Trophoblast cell (in vitro differentiated cells and primary cell): ENCODE data around the gene VRK3.

Source experiments
- DNase-seq, 2 donors: peaks; one replicate each; pipeline ENCODE4 v3.0.0-alpha.2; 2016
- H2AFZ ChIP-seq: 2 replicates; pipeline ENCODE4 v1.6.1; 2013; ENCODE audit warnings: low read length, moderate library complexity, mild to moderate bottlenecking; ENCODE audit not compliant: insufficient read depth, poor library complexity
- H2AK5ac ChIP-seq: 2 replicates; pipeline ENCODE4 v1.6.1; 2013; ENCODE audit warnings: mild to moderate bottlenecking, low read length
- H2BK120ac ChIP-seq: 2 replicates; pipeline ENCODE4 v1.6.1; 2013; ENCODE audit warnings: low read length, mild to moderate bottlenecking, moderate library complexity; ENCODE audit not compliant: insufficient read depth, poor library complexity
- H2BK12ac ChIP-seq: 2 replicates; pipeline ENCODE4 v1.6.1; 2013; ENCODE audit warnings: mild to moderate bottlenecking, low read length, moderate library complexity
- H2BK5ac ChIP-seq: 2 replicates; pipeline ENCODE4 v1.6.1; 2013; ENCODE audit warnings: low read length, low read depth, moderate library complexity, mild to moderate bottlenecking; ENCODE audit not compliant: poor library complexity
- H3K14ac ChIP-seq: 2 replicates; pipeline ENCODE4 v1.6.1; 2013; ENCODE audit warnings: mild to moderate bottlenecking, low read length
- H3K18ac ChIP-seq: 2 replicates; pipeline ENCODE4 v1.6.1; 2013; ENCODE audit warnings: mild to moderate bottlenecking, low read length
- H3K23ac ChIP-seq: 2 replicates; pipeline ENCODE4 v1.6.1; 2013; ENCODE audit warnings: low read length
- H3K27ac ChIP-seq: 2 replicates; pipeline ENCODE4 v1.5.1; 2013; ENCODE audit warnings: low read depth, mild to moderate bottlenecking, inconsistent platforms, low read length, moderate library complexity
- H3K27me3 ChIP-seq: 2 replicates; pipeline ENCODE4 v1.6.1; 2013; ENCODE audit warnings: inconsistent platforms, mild to moderate bottlenecking, low read length, moderate library complexity; ENCODE audit not compliant: insufficient read depth
- H3K36me3 ChIP-seq, 2 experiments: 1 replicate in 1 of 2; 2 replicates in 1 of 2; pipeline ENCODE4 v1.6.1; 2013; ENCODE audit warnings: low read length in 2 of 2, mild to moderate bottlenecking in 2 of 2, moderate library complexity in 1 of 2; ENCODE audit not compliant: insufficient read depth in 2 of 2, control insufficient read depth in 1 of 2
- H3K4ac ChIP-seq: 2 replicates; pipeline ENCODE4 v1.6.1; 2013; ENCODE audit warnings: low read depth, mild to moderate bottlenecking, low read length, moderate library complexity
- H3K4me1 ChIP-seq, 2 experiments: 1 replicate in 1 of 2; 2 replicates in 1 of 2; pipeline ENCODE4 v1.6.1; 2013; ENCODE audit warnings: low read length in 2 of 2, mild to moderate bottlenecking in 2 of 2, moderate library complexity in 1 of 2; ENCODE audit not compliant: insufficient read depth in 2 of 2, control insufficient read depth in 1 of 2
- H3K4me2 ChIP-seq: 2 replicates; pipeline ENCODE4 v1.6.1; 2013; ENCODE audit warnings: inconsistent platforms, mild to moderate bottlenecking, low read length, moderate library complexity
- H3K4me3 ChIP-seq: 2 replicates; pipeline ENCODE4 v1.5.1; 2013; ENCODE audit warnings: mild to moderate bottlenecking, low read depth, low read length, inconsistent platforms
- H3K79me1 ChIP-seq: one replicate; pipeline ENCODE4 v1.6.1; 2013; ENCODE audit warnings: low read length
- H3K79me2 ChIP-seq: 2 replicates; pipeline ENCODE4 v1.6.1; 2013; ENCODE audit warnings: low read length, mild to moderate bottlenecking; ENCODE audit not compliant: control insufficient read depth, insufficient read depth, poor library complexity
- H3K9ac ChIP-seq: 2 replicates; pipeline ENCODE4 v1.6.1; 2013; ENCODE audit warnings: mild to moderate bottlenecking, low read length
- H3K9me3 ChIP-seq: 2 replicates; pipeline ENCODE4 v1.6.1; 2013; ENCODE audit warnings: low read depth, mild to moderate bottlenecking, control low read depth, inconsistent platforms, low read length; ENCODE audit not compliant: insufficient read depth
- H4K12ac ChIP-seq: 2 replicates; pipeline ENCODE4 v1.6.1; 2013; ENCODE audit warnings: low read depth, mild to moderate bottlenecking, low read length, moderate library complexity
- H4K8ac ChIP-seq: 2 replicates; pipeline ENCODE4 v1.6.1; 2013; ENCODE audit warnings: low read depth, mild to moderate bottlenecking, low read length, moderate library complexity
- H4K91ac ChIP-seq: one replicate; pipeline ENCODE4 v1.6.1; 2013; ENCODE audit warnings: low read depth, mild to moderate bottlenecking, low read length, moderate library complexity
- WGBS: extraction: QIAGEN DNeasy Blood & Tissue Kit; methylation state at CpG from one replicate; pipeline ENCODE4 v1.1.7; 2013; ENCODE audit warnings: missing lambda C conversion rate; ENCODE audit not compliant: insufficient read length, insufficient coverage; ENCODE audit errors: extremely low coverage; 5-methylcytosine and 5-hydroxymethylcytosine counted together

VRK3 gene

GRCh38 chr19:49988433-49988832 lies 36.7 kb downstream of the VRK3 start:
- Histone ChIP-seq H3K27ac (no peak overlapping the region), H3K9me3 (no peaks in the 10 kb centered on the region), H3K27me3 (no peaks in the 10 kb centered on the region), H4K12ac (no peak overlapping the region), H2AFZ (no peak overlapping the region), H4K91ac (no peak overlapping the region), H3K18ac (no peak overlapping the region), H3K9ac (no peak overlapping the region), H4K8ac (no peak overlapping the region), H2BK5ac (no peak overlapping the region), H3K36me3 (peaks cover 31 to 44% of the 10 kb centered on the region in 2 experiments), H3K23ac (no peak overlapping the region), H3K4me1 (no peaks in the 10 kb centered on the region), H3K79me1 (no peaks in the 10 kb centered on the region), H3K4ac (no peak overlapping the region), H2BK120ac (no peak overlapping the region), H3K79me2 (no peaks in the 10 kb centered on the region), H2BK12ac (no peak overlapping the region), H3K4me3 (no peak overlapping the region), H3K4me2 (no peak overlapping the region), H3K14ac (no peak overlapping the region), H2AK5ac (no peak overlapping the region)
- WGBS: no CpG with 5 or more reads among the region's 9 CpGs
- no peak for DNase-seq

GRCh38 chr19:49988007-49988406 lies 37.2 kb downstream of the VRK3 start:
- Histone ChIP-seq H2AK5ac (no peak overlapping the region), H2BK120ac (no peak overlapping the region), H3K4me2 (no peak overlapping the region), H3K14ac (no peak overlapping the region), H3K4me1 (no peaks in the 10 kb centered on the region), H3K18ac (no peak overlapping the region), H3K36me3 (peaks cover 29 to 41% of the 10 kb centered on the region in 2 experiments), H3K23ac (no peak overlapping the region), H3K9ac (no peak overlapping the region), H4K91ac (no peak overlapping the region), H2BK5ac (no peak overlapping the region), H4K12ac (no peak overlapping the region), H2BK12ac (no peak overlapping the region), H3K27ac (no peak overlapping the region), H3K9me3 (no peaks in the 10 kb centered on the region), H4K8ac (no peak overlapping the region), H2AFZ (no peak overlapping the region), H3K27me3 (no peaks in the 10 kb centered on the region), H3K79me2 (no peaks in the 10 kb centered on the region), H3K79me1 (no peaks in the 10 kb centered on the region), H3K4me3 (no peak overlapping the region), H3K4ac (no peak overlapping the region)
- WGBS: no CpG with 5 or more reads among the region's 5 CpGs
- no peak for DNase-seq

DNA sequence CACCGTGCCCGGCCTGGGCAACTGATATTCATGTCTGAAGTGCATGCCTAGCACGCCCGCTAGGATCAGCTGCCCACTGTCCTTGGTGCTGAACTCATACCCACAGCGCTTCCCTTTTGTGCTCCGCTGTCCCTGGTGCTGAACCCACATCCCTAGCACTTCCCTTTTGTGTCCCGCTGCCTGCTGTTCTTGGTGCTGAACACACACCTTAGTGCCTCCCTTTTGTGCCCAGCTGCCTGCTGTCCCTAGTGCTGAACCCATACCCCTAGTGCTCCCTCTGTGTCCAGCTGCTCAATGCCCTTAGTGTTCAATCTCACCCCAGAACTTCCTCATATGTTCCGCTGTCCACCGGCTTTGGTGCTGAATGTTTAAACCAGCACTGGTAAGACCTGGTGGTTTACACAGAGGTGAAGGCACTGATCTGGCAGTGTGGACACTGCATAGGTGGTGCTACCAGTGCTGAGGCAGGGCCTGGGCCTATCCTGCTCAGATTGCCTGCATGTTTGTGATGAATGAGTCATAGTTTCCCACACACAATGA lies 37.9 kb downstream of the VRK3 start:
- H3K79me2 ChIP-seq: no peaks in the 10 kb centered on the region
- H3K4me3 ChIP-seq: no peak overlapping the region
- H3K4ac ChIP-seq: no peak overlapping the region
- no peaks in the 10 kb centered on the region for H3K79me1 ChIP-seq
- H3K4me1 ChIP-seq: no peaks in the 10 kb centered on the region
- H3K9me3 ChIP-seq: no peaks in the 10 kb centered on the region
- H2BK5ac ChIP-seq: no peak overlapping the region
- no peak overlapping the region for H3K23ac ChIP-seq
- H2BK120ac ChIP-seq: no peak overlapping the region
- H3K14ac ChIP-seq: no peak overlapping the region
- H3K9ac ChIP-seq: no peak overlapping the region
- no peaks in the 10 kb centered on the region for H3K27me3 ChIP-seq
- peak; percentile 93 to 98 for DNase-seq
- H2AK5ac ChIP-seq: no peak overlapping the region
- H3K36me3 ChIP-seq: peaks cover 25 to 37% of the 10 kb centered on the region in 2 experiments
- H4K91ac ChIP-seq: no peak overlapping the region
- no peak overlapping the region for H3K4me2 ChIP-seq
- H2AFZ ChIP-seq: no peak overlapping the region
- no peak overlapping the region for H3K18ac ChIP-seq
- H4K8ac ChIP-seq: no peak overlapping the region
- no CpG with 5 or more reads among the region's 9 CpGs for WGBS
- H2BK12ac ChIP-seq: no peak overlapping the region
- H3K27ac ChIP-seq: no peak overlapping the region
- H4K12ac ChIP-seq: no peak overlapping the region

DNA sequence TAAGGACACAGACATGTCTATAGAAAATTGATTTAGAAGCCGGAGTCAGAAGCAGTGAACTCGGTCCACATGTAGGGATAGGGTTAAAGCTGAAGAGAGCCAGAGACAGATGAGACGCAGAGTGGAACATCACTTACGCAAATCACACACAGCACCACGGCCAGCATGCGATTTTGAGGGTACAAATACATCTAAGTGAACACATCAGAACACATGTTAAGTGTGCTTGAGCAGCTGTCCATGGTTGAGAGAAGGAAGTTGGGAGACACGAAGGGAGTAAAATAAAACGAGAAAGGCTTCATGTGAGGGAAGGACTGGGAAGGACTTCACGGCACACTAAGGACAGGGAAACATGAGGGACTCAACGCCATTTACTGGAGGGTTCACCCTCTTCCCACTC lies 38.8 kb downstream of the VRK3 start:
- Histone ChIP-seq H3K4me3 (no peak overlapping the region), H3K18ac (no peak overlapping the region), H3K9ac (no peak overlapping the region), H3K23ac (no peak overlapping the region), H2AK5ac (no peak overlapping the region), H2AFZ (no peak overlapping the region), H2BK12ac (no peak overlapping the region), H3K27me3 (no peaks in the 10 kb centered on the region), H4K12ac (no peak overlapping the region), H2BK5ac (no peak overlapping the region), H4K91ac (no peak overlapping the region), H3K79me2 (no peaks in the 10 kb centered on the region), H3K14ac (no peak overlapping the region), H3K36me3 (peaks cover 26 to 38% of the 10 kb centered on the region in 2 experiments), H4K8ac (no peak overlapping the region), H3K27ac (no peak overlapping the region), H3K9me3 (no peaks in the 10 kb centered on the region), H3K79me1 (no peaks in the 10 kb centered on the region), H3K4me1 (no peaks in the 10 kb centered on the region), H2BK120ac (no peak overlapping the region), H3K4me2 (no peak overlapping the region), H3K4ac (no peak overlapping the region)
- no peak for DNase-seq
- WGBS: no CpG with 5 or more reads among the region's 10 CpGs
